Transverse colon (tissue), 4 donors: ENCODE results near the gene VWA8. TPM values are rescaled to one million over a fixed set of nuclear protein-coding genes. Genes with fewer than 3 reads are reported as not detected.

Experiments used
- DNase-seq: peaks from one replicate; pipeline ENCODE4 v3.0.0-alpha.2; 2019
- H3K27ac ChIP-seq, 4 donors: fragments of 200-600 bp; sonication (generic); 2 replicates each; pipeline ENCODE4 v1.5.1; 2016 to 2018; ENCODE audit warnings: inconsistent platforms in 4 of 4
- H3K27me3 ChIP-seq: fragments of 200-600 bp; sonication (generic); 2 replicates; pipeline ENCODE4 v1.5.1; 2017; ENCODE audit warnings: inconsistent platforms
- H3K36me3 ChIP-seq, 4 donors: fragments of 200-600 bp; sonication (generic); 2 replicates each; pipeline ENCODE4 v1.5.1; 2017 to 2019; ENCODE audit warnings: inconsistent platforms in 4 of 4
- H3K4me1 ChIP-seq, 4 donors: fragments of 200-600 bp; sonication (generic); 2 replicates each; pipeline ENCODE4 v1.5.1; 2017 to 2020; ENCODE audit warnings: inconsistent platforms in 4 of 4
- H3K4me3 ChIP-seq, 4 donors: fragments of 200-600 bp; sonication (generic); 1 replicate in 1 of 4; 2 replicates in 3 of 4; pipeline versions ENCODE4 v1.5.1 to v1.6.1; 2017 to 2019; ENCODE audit warnings: inconsistent platforms in 4 of 4
- H3K9me3 ChIP-seq, 2 donors: fragments of 200-600 bp; sonication (generic); 2 replicates each; pipeline ENCODE4 v1.5.1; 2017 to 2019; ENCODE audit warnings: inconsistent platforms in 2 of 2
- CTCF ChIP-seq, 5 experiments: fragments of 200-600 bp in 3 of 5; fragments of 450-650 bp in 2 of 5; sonication (generic) in 3 of 5; IDR thresholded peaks; 1 replicate in 2 of 5; 2 replicates in 3 of 5; pipeline ENCODE4 v1.5.1; 2016 to 2017; ENCODE audit warnings: antibody characterized with exemption in 5 of 5, inconsistent platforms in 3 of 5, mild to moderate bottlenecking in 2 of 5, moderate library complexity in 1 of 5
- EP300 ChIP-seq: sonication (generic); formaldehyde crosslinking; IDR thresholded peaks from one replicate; pipeline ENCODE4 v1.6.1; 2017; ENCODE audit warnings: antibody characterized with exemption, low read depth
- POLR2A ChIP-seq: fragments of 450-650 bp; IDR thresholded peaks from one replicate; pipeline ENCODE4 v1.6.1; 2016; ENCODE audit warnings: antibody characterized with exemption, mild to moderate bottlenecking, moderate library complexity
- POLR2AphosphoS5 ChIP-seq, 3 donors: sonication (generic); formaldehyde crosslinking; IDR thresholded peaks; one replicate each; pipeline ENCODE4 v1.6.1; 2016; ENCODE audit warnings: antibody characterized with exemption in 3 of 3
- WGBS, 2 donors: methylation state at CpG; one replicate each; pipeline ENCODE4 v1.1.5; 2018; ENCODE audit warnings: low coverage in 1 of 2; 5-methylcytosine and 5-hydroxymethylcytosine counted together
- in situ Hi-C, 4 donors: fragments of 200-750 bp; cut with MboI; loops; one replicate each; pipeline versions ENCODE4 v1.15.0 to v1.15.1; 2017; ENCODE audit warnings: low sequenced_read_pairs in 3 of 4, low pct_ligation_motif_present in 1 of 4, low pct_unique_long_range_greater_than_20kb in 1 of 4
- intact Hi-C: fragments of 100-400 bp; cut with DNase I; formaldehyde crosslinking; loops from one replicate; pipeline ENCODE4 v1.15.1; 2023; ENCODE audit warnings: low total_unique reads
- total RNA-seq, 4 donors: library from RNA; depleted of rRNA; stranded (reverse); fragments of >200 nt; gene quantifications; one replicate each; pipeline ENCODE4 v1.1.0, GENCODE V29; 2016

VWA8 gene
- total RNA-seq, 4 donors from 2014 or later: 12.7 to 65.1 (median 35.0) TPM

DNA sequence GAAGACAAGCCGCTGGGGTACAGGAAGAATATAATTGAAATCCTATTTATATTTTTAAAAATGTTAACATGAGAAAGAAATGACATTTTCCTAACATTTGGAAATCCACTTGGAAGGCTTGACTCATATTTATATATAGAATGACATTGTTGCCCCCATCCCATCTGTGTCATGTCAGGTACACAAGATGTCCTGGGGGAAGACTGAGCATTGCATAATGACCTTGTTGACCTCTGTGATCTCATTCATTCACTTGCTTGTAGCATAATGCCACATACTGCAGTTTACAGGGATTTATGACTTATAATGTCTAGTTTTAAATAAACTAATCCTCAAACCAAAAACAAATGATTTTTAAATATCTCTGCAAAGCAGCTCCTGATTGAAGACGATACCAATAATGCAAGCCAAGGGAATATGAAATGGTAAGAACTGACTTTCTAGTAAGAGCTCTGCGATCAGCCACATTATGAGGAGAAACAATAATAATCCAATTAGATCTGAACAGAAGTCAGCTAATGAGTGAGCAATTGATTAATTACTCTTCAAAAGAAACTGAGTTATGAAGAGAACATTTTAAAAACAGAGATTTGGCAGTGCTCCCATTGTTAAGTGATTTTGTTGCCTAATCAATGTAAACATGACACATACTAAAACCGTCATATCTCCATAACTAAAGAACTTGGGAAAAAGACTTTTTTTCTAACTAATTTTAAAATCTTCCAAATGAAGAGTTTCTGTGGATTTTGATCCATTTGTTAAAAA is 21.2 kb upstream of the VWA8 start:
- in situ Hi-C loops (no loop called here), intact Hi-C loops (no loop called here)
- Histone ChIP-seq H3K9me3 (no peaks in the 10 kb centered on the region), H3K4me3 (no peak overlapping the region), H3K27me3 (no peaks in the 10 kb centered on the region), H3K27ac (no peak overlapping the region), H3K36me3 (no peaks in the 10 kb centered on the region), H3K4me1 (no peaks in the 10 kb centered on the region)
- 74 to 79% methylated on average over 4 of the region's 4 CpGs for WGBS, 2 donors
- TF ChIP-seq POLR2AphosphoS5 (IDR thresholded peaks at IDR 0.05): no peak
- TF ChIP-seq POLR2A: no peak
- no peak for TF ChIP-seq CTCF (IDR thresholded peaks at IDR 0.05)
- no peak for TF ChIP-seq EP300
- no peak for DNase-seq

GRCh38 chr13:41978007-41978406 is 17.1 kb upstream of the VWA8 start:
- in situ Hi-C loops: no loop called here

GRCh38 chr13:41976476-41976875 is 15.6 kb upstream of the VWA8 start:
- Histone ChIP-seq H3K4me3 (no peak overlapping the region), H3K27ac (no peak overlapping the region), H3K27me3 (no peaks in the 10 kb centered on the region), H3K9me3 (no peaks in the 10 kb centered on the region), H3K4me1 (peaks cover 0 to 4% (median 0%) of the 10 kb centered on the region in 4 donors), H3K36me3 (no peaks in the 10 kb centered on the region)
- in situ Hi-C loops (no loop called here), intact Hi-C loops (no loop called here)
- TF ChIP-seq POLR2AphosphoS5 (IDR thresholded peaks at IDR 0.05): no peak
- TF ChIP-seq CTCF (IDR thresholded peaks at IDR 0.05): no peak
- TF ChIP-seq EP300: no peak
- no peak for TF ChIP-seq POLR2A
- 38 to 55% methylated on average over 1 to 3 of the region's 3 CpGs for WGBS, 2 donors
- DNase-seq: no peak

More at GRCh38 chr13:41978007-41978406, 17.1 kb upstream of the VWA8 start:
- 40 to 75% methylated on average over 1 of the region's 1 CpG for WGBS, 2 donors
- Histone ChIP-seq H3K4me3 (no peak overlapping the region), H3K9me3 (no peaks in the 10 kb centered on the region), H3K27me3 (no peaks in the 10 kb centered on the region), H3K27ac (no peak overlapping the region), H3K4me1 (no peaks in the 10 kb centered on the region), H3K36me3 (no peaks in the 10 kb centered on the region)
- intact Hi-C loops: no loop called here
- DNase-seq: no peak
- no peak for TF ChIP-seq POLR2AphosphoS5 (IDR thresholded peaks at IDR 0.05)
- no peak for TF ChIP-seq POLR2A
- no peak for TF ChIP-seq EP300

DNA sequence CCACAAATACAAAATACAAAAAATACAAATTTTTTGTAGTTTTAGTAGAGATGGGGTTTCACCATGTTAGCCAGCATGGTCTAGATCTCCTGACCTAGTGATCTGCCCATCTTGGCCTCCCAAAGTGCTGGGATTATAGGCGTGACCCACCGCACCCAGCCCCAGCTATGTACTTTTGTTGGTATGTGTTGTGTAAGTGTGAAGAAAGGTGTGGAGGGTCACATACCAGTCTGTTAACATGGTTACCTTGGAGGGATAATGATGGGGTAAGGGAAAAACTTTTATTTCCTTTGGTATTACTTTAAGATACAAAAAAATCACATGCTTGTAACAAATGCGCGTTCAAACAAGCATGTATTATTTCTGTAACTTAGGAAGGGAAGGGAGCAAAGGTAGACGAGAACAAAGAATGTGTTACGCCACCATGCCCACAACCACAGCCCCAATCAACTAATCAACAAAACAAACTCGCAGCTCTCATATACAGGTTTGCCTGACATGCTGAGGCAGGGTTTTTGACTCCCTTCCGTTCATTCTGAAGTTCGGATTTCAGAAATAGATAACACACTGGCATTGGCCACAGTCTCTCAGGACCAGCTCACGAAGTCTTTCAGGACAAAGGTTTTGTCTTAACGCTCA is 13.5 kb upstream of the VWA8 start:
- in situ Hi-C loops (no loop called here), intact Hi-C loops (no loop called here)
- 89 to 97% methylated on average over 11 of the region's 11 CpGs for WGBS, 2 donors
- Histone ChIP-seq H3K27me3 (no peaks in the 10 kb centered on the region), H3K4me1 (peaks cover 0 to 4% (median 0%) of the 10 kb centered on the region in 4 donors), H3K9me3 (no peaks in the 10 kb centered on the region), H3K27ac (no peak overlapping the region), H3K4me3 (no peak overlapping the region), H3K36me3 (no peaks in the 10 kb centered on the region)
- TF ChIP-seq EP300: no peak
- no peak for TF ChIP-seq POLR2A
- TF ChIP-seq CTCF (IDR thresholded peaks at IDR 0.05): no peak
- no peak for TF ChIP-seq POLR2AphosphoS5 (IDR thresholded peaks at IDR 0.05)
- DNase-seq: no peak
